HepG2 (cell line): ENCODE results near the gene SERINC1. TPM values are rescaled to one million over a fixed set of nuclear protein-coding genes. Genes with fewer than 3 reads are reported as not detected.
A peak's percentile ranks its signal among the peaks of the same experiment; 100 is the strongest.

Source experiments
- BRF2 ChIP-seq: sonication (generic); formaldehyde crosslinking; IDR thresholded peaks from 2 replicates; pipeline ENCODE4 v1.8.1; 2022; ENCODE audit warnings: mild to moderate bottlenecking, missing genetic modification reagents
- CBX1 ChIP-seq: IDR thresholded peaks from one replicate; pipeline ENCODE4 v1.6.1; 2016; ENCODE audit warnings: antibody characterized with exemption, low read depth
- CBX2 ChIP-seq, 2 experiments: fragments of 200-600 bp in 1 of 2; sonication (generic); formaldehyde crosslinking in 1 of 2; IDR thresholded peaks; 2 replicates each; pipeline versions ENCODE4 v1.7.0 to v1.8.1; 2018 to 2022; ENCODE audit warnings: low read depth in 2 of 2, low read length in 1 of 2, mild to moderate bottlenecking in 1 of 2, missing genetic modification reagents in 1 of 2
- CCDC6 ChIP-seq: sonication (generic); formaldehyde crosslinking; IDR thresholded peaks from 2 replicates; pipeline ENCODE4 v1.8.1; 2022; ENCODE audit warnings: mild to moderate bottlenecking, missing genetic modification reagents, moderate library complexity
- HNRNPK ChIP-seq: fragments of 200-400 bp; formaldehyde crosslinking; IDR thresholded peaks from 2 replicates; pipeline ENCODE4 v1.6.1; 2018; ENCODE audit warnings: low read length, low read depth, moderate library complexity, mild to moderate bottlenecking; ENCODE audit not compliant: poor library complexity, severe bottlenecking
- KDM5B ChIP-seq: sonication (generic); formaldehyde crosslinking; IDR thresholded peaks from 2 replicates; pipeline ENCODE4 v1.4.0; 2020; ENCODE audit warnings: missing genetic modification reagents, mild to moderate bottlenecking, borderline replicate concordance
- MYPOP ChIP-seq: sonication (generic); formaldehyde crosslinking; IDR thresholded peaks from 2 replicates; pipeline ENCODE4 v1.8.1; 2023; ENCODE audit warnings: mild to moderate bottlenecking, moderate library complexity, missing genetic modification reagents
- NCOA1 ChIP-seq: sonication (generic); formaldehyde crosslinking; IDR thresholded peaks from 2 replicates; pipeline ENCODE4 v1.9.0; 2021; ENCODE audit warnings: missing genetic modification reagents
- NFKBIZ ChIP-seq: IDR thresholded peaks from 2 replicates; pipeline ENCODE4 v1.6.1; 2018; ENCODE audit warnings: missing genetic modification reagents, missing compliant biosample characterization
- NR3C1 ChIP-seq: sonication (generic); formaldehyde crosslinking; IDR thresholded peaks from 2 replicates; pipeline ENCODE4 v1.4.0; 2020; ENCODE audit warnings: missing genetic modification reagents
- PCBP2 ChIP-seq: fragments of 200-400 bp; formaldehyde crosslinking; optimal IDR thresholded peaks from 2 replicates; pipeline ENCODE3; 2018; ENCODE audit warnings: low read length, low read depth; ENCODE audit not compliant: poor library complexity, severe bottlenecking
- SAP130 ChIP-seq: IDR thresholded peaks from 2 replicates; pipeline ENCODE4 v1.6.1; 2016; ENCODE audit warnings: low read depth
- SMAD3 ChIP-seq: sonication (generic); formaldehyde crosslinking; IDR thresholded peaks from 2 replicates; pipeline ENCODE4 v1.4.0; 2020; ENCODE audit warnings: missing genetic modification reagents
- SRSF1 ChIP-seq: fragments of 200-400 bp; formaldehyde crosslinking; optimal IDR thresholded peaks from 2 replicates; pipeline ENCODE3; 2017; ENCODE audit warnings: mild to moderate bottlenecking, low read depth, low read length, moderate library complexity
- SRY ChIP-seq: sonication (generic); formaldehyde crosslinking; IDR thresholded peaks from 2 replicates; pipeline ENCODE4 v1.8.0; 2022; ENCODE audit warnings: mild to moderate bottlenecking, missing genetic modification reagents
- TRIM24 ChIP-seq: sonication (generic); formaldehyde crosslinking; IDR thresholded peaks from 2 replicates; pipeline ENCODE4 v1.8.0; 2022; ENCODE audit warnings: mild to moderate bottlenecking, missing genetic modification reagents
- ZNF343 ChIP-seq: sonication (generic); formaldehyde crosslinking; IDR thresholded peaks from 2 replicates; pipeline ENCODE4 v1.4.0; 2020; ENCODE audit warnings: mild to moderate bottlenecking, missing genetic modification reagents
- ZNF446 ChIP-seq: sonication (generic); formaldehyde crosslinking; IDR thresholded peaks from 2 replicates; pipeline ENCODE4 v1.5.0; 2020; ENCODE audit warnings: mild to moderate bottlenecking, missing genetic modification reagents
- ZNF558 ChIP-seq: sonication (generic); formaldehyde crosslinking; IDR thresholded peaks from 2 replicates; pipeline ENCODE4 v1.9.0; 2022; ENCODE audit warnings: mild to moderate bottlenecking, missing genetic modification reagents, borderline replicate concordance
- ZNF564 ChIP-seq: sonication (generic); formaldehyde crosslinking; IDR thresholded peaks from 2 replicates; pipeline ENCODE4 v1.8.1; 2023; ENCODE audit warnings: mild to moderate bottlenecking, missing genetic modification reagents
- ZNF773 ChIP-seq: sonication (generic); formaldehyde crosslinking; IDR thresholded peaks from 2 replicates; pipeline ENCODE4 v1.4.0; 2020; ENCODE audit warnings: missing genetic modification reagents, borderline replicate concordance
- ZNF788 ChIP-seq: sonication (generic); formaldehyde crosslinking; IDR thresholded peaks from 2 replicates; pipeline ENCODE4 v1.5.0; 2020; ENCODE audit warnings: mild to moderate bottlenecking, missing genetic modification reagents, borderline replicate concordance
- polyA plus RNA-seq, 8 experiments: library from polyadenylated mRNA; depleted of rRNA in 3 of 8; stranded (reverse) in 7 of 8; unstranded in 1 of 8; fragments of >200 nt; fragmentation: Illumina TruSeq in 4 of 8; extraction: Trizol in 4 of 8; gene quantifications; 2 replicates each; pipeline versions ENCODE4 v1.2.1 to v1.2.3, GENCODE V29; 2011 to 2016; ENCODE audit warnings: low read depth in 4 of 8, missing spikeins in 1 of 8, mixed read lengths in 1 of 8; ENCODE audit not compliant: insufficient read depth in 1 of 8
- total RNA-seq, 5 experiments: library from RNA; depleted of rRNA; stranded (reverse); fragments of >200 nt; fragmentation: Illumina TruSeq; extraction: Trizol; gene quantifications; 2 replicates each; pipeline ENCODE4 v1.2.3, GENCODE V29; 2016; ENCODE audit warnings: low read depth in 1 of 5
- TF ChIP-seq, protein P1 (sequence below): sonication (generic); formaldehyde crosslinking; IDR thresholded peaks from 2 replicates; pipeline ENCODE4 v1.4.0; 2020; ENCODE audit warnings: mild to moderate bottlenecking, missing genetic modification reagents

The SERINC1 gene
- total and polyA plus RNA-seq, 2 of the 13 experiments (the other 11 are each of a cell fraction or from before 2014, with no cell fraction given): 93.5 to 112 TPM

DNA sequence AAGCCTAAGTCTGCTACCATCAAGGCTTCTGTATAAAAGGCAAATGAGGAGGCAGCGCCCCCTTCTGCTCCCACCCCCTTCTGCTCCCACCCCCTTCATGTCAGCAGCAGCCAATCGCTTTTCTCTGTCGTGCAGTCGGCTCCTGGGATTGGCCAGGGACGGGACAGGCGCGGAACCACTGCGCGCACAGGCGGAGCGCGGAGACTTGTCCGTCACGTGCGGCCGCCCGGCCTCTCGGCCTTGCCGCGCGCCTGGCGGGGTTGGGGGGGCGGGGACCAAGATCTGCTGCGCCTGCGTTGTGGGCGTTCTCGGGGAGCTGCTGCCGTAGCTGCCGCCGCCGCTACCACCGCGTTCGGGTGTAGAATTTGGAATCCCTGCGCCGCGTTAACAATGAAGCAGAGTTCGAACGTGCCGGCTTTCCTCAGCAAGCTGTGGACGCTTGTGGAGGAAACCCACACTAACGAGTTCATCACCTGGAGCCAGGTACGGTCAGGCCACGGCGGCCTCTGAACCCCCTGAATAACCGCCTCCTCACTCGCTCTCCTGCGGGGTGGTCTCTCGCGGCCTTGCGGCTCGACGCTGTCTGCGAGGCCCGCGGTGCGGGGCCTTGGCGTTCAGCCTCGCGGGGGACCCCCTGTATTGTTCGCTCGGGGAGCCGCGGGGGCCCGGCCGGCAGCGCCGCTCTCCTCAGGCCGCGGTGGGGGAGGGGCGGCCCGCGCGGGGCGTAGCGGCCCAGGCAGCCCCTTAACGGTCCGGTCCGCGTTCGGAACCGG is 72.1 kb downstream of the SERINC1 start, which contains the start of gene HSF2 (continued):
- TF ChIP-seq ZNF788 (CRISPR knock-in tag) (no peak; the same call in 1 of the 2 replicates), NFKBIZ (CRISPR knock-in tag) (no peak; the same call in 1 of the 2 replicates), ZNF564 (peak; percentile 77), SAP130 (CRISPR knock-in tag) (peak; percentile 81), HNRNPK (no peak), CCDC6 (CRISPR knock-in tag) (peak; percentile 90; the same call in 1 of the 2 replicates), PCBP2 (no peak), NCOA1 (CRISPR knock-in tag) (peak; percentile 85), BRF2 (CRISPR knock-in tag) (peak; percentile 93), SMAD3 (CRISPR knock-in tag) (no peak), MYPOP (CRISPR knock-in tag) (peak; percentile 80; the same call in 1 of the 2 replicates), ZNF773 (CRISPR knock-in tag) (peak; percentile 56; the same call in 1 of the 2 replicates), ZNF446 (CRISPR knock-in tag) (no peak; the same call in 1 of the 2 replicates), ZNF558 (CRISPR knock-in tag) (peak; percentile 38; the same call in 1 of the 2 replicates), SRY (CRISPR knock-in tag) (peak; percentile 84), CBX2 (IDR thresholded peaks at IDR 0.05; ENCODE audit: low read depth, low read length) (no peak), CBX2 (CRISPR knock-in tag; IDR thresholded peaks at IDR 0.05; ENCODE audit: low read depth) (no peak), ZNF343 (CRISPR knock-in tag) (peak; percentile 84), CBX1 (peak; percentile 84), NR3C1 (no peak), TRIM24 (CRISPR knock-in tag) (no peak), KDM5B (CRISPR knock-in tag) (peak; percentile 98), SRSF1 (no peak)
- TF ChIP-seq, protein P1, sequence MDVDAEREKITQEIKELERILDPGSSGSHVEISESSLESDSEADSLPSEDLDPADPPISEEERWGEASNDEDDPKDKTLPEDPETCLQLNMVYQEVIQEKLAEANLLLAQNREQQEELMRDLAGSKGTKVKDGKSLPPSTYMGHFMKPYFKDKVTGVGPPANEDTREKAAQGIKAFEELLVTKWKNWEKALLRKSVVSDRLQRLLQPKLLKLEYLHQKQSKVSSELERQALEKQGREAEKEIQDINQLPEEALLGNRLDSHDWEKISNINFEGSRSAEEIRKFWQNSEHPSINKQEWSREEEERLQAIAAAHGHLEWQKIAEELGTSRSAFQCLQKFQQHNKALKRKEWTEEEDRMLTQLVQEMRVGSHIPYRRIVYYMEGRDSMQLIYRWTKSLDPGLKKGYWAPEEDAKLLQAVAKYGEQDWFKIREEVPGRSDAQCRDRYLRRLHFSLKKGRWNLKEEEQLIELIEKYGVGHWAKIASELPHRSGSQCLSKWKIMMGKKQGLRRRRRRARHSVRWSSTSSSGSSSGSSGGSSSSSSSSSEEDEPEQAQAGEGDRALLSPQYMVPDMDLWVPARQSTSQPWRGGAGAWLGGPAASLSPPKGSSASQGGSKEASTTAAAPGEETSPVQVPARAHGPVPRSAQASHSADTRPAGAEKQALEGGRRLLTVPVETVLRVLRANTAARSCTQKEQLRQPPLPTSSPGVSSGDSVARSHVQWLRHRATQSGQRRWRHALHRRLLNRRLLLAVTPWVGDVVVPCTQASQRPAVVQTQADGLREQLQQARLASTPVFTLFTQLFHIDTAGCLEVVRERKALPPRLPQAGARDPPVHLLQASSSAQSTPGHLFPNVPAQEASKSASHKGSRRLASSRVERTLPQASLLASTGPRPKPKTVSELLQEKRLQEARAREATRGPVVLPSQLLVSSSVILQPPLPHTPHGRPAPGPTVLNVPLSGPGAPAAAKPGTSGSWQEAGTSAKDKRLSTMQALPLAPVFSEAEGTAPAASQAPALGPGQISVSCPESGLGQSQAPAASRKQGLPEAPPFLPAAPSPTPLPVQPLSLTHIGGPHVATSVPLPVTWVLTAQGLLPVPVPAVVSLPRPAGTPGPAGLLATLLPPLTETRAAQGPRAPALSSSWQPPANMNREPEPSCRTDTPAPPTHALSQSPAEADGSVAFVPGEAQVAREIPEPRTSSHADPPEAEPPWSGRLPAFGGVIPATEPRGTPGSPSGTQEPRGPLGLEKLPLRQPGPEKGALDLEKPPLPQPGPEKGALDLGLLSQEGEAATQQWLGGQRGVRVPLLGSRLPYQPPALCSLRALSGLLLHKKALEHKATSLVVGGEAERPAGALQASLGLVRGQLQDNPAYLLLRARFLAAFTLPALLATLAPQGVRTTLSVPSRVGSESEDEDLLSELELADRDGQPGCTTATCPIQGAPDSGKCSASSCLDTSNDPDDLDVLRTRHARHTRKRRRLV: peak; percentile 67; the same call in 1 of the 2 replicates
